Tibial artery (tissue), 4 donors: ENCODE data around the gene CRYBA4.

Experiments used
- DNase-seq, 2 donors: peaks; one replicate each; pipeline ENCODE4 v3.0.0-alpha.2; 2019
- H3K27ac ChIP-seq, 2 donors: fragments of 200-600 bp; sonication (generic) in 1 of 2; 1 replicate in 1 of 2; 2 replicates in 1 of 2; pipeline ENCODE4 v1.5.1; 2018 to 2019; ENCODE audit warnings: mild to moderate bottlenecking in 1 of 2
- H3K27me3 ChIP-seq, 2 donors: fragments of 200-600 bp; sonication (generic) in 1 of 2; one replicate each; pipeline versions ENCODE4 v1.5.1 to v1.6.0; 2016 to 2019
- H3K36me3 ChIP-seq, 3 donors: fragments of 200-600 bp; sonication (generic) in 2 of 3; one replicate each; pipeline ENCODE4 v1.5.1; 2016 to 2019; ENCODE audit warnings: mild to moderate bottlenecking in 2 of 3
- H3K4me1 ChIP-seq, 4 donors: fragments of 200-600 bp; sonication (generic) in 2 of 4; 1 replicate in 3 of 4; 2 replicates in 1 of 4; pipeline ENCODE4 v1.5.1; 2016 to 2019
- H3K4me3 ChIP-seq, 2 donors: fragments of 200-600 bp; sonication (generic) in 1 of 2; 1 replicate in 1 of 2; 2 replicates in 1 of 2; pipeline ENCODE4 v1.5.1; 2018 to 2019; ENCODE audit warnings: mild to moderate bottlenecking in 2 of 2
- H3K9me3 ChIP-seq, 3 donors: fragments of 200-600 bp; sonication (generic) in 1 of 3; one replicate each; pipeline ENCODE4 v1.5.1; 2016 to 2019
- CTCF ChIP-seq, 2 experiments: fragments of 200-600 bp in 1 of 2; fragments of 450-650 bp in 1 of 2; IDR thresholded peaks; one replicate each; pipeline ENCODE4 v1.5.1; 2017 to 2019; ENCODE audit warnings: antibody characterized with exemption in 2 of 2, mild to moderate bottlenecking in 1 of 2, moderate library complexity in 1 of 2
- intact Hi-C: fragments of 100-400 bp; cut with DNase I; formaldehyde crosslinking; loops from one replicate; pipeline ENCODE4 v1.15.0; 2023; ENCODE audit warnings: low total_unique reads

CRYBA4 gene

GRCh38 chr22:26589845-26590736 lies 31.7 kb upstream of the CRYBA4 start, which contains the start of gene TPST2:
Gene TPST2, minus strand, starts transcription at chr22:26590132. Its CDS starts 48,502 bp downstream, at chr22:26541630.
- Histone ChIP-seq H3K36me3 (no peaks in the 10 kb centered on the region), H3K27me3 (no peaks in the 10 kb centered on the region), H3K9me3 (no peaks in the 10 kb centered on the region), H3K4me1 (peaks cover 0 to 28% (median 16%) of the 10 kb centered on the region in 4 donors), H3K4me3 (peak within 1 kb of the TSS; percentile 72 to 94), H3K27ac (peak within 1 kb of the TSS; percentile 73 to 82)
- intact Hi-C loops, result loop anchor here (10.0 kb wide), 1 partner anchor 105 kb away; the partner anchor contains the start of genes HPS4 and SRRD
- no peak for TF ChIP-seq CTCF (IDR thresholded peaks at IDR 0.05)
- DNase-seq, result peak; percentile 54 to 87

- no peak for TF ChIP-seq CTCF (IDR thresholded peaks at IDR 0.05)
- DNase-seq, result no peak
- H3K9me3 ChIP-seq, result no peaks in the 10 kb centered on the region
- no peak overlapping the region for H3K27ac ChIP-seq
- no peaks in the 10 kb centered on the region for H3K36me3 ChIP-seq
- no peaks in the 10 kb centered on the region for H3K27me3 ChIP-seq
- H3K4me3 ChIP-seq, result no peak overlapping the region
- peaks cover 0 to 18% (median 10%) of the 10 kb centered on the region in 4 donors for H3K4me1 ChIP-seq
- intact Hi-C loops, result no loop called here
Observed at GRCh38 chr22:26592421-26592891, 29.3 kb upstream of the CRYBA4 start.

- no peak for TF ChIP-seq CTCF (IDR thresholded peaks at IDR 0.05)
- Histone ChIP-seq H3K27ac (no peak overlapping the region), H3K4me1 (peaks cover 0 to 17% (median 9%) of the 10 kb centered on the region in 4 donors), H3K27me3 (no peaks in the 10 kb centered on the region), H3K36me3 (no peaks in the 10 kb centered on the region), H3K4me3 (no peak overlapping the region), H3K9me3 (no peaks in the 10 kb centered on the region)
- no peak for DNase-seq
- intact Hi-C loops, result no loop called here
Observed at GRCh38 chr22:26593763-26594162, 28.0 kb upstream of the CRYBA4 start.

GRCh38 chr22:26597026-26597425 lies 24.7 kb upstream of the CRYBA4 start:
- intact Hi-C loops, result no loop called here
- H3K4me3 ChIP-seq, result no peak overlapping the region
- no peaks in the 10 kb centered on the region for H3K27me3 ChIP-seq

GRCh38 chr22:26597480-26597879 lies 24.3 kb upstream of the CRYBA4 start:
- H3K36me3 ChIP-seq, result no peaks in the 10 kb centered on the region
- intact Hi-C loops, result no loop called here
- H3K9me3 ChIP-seq, result no peaks in the 10 kb centered on the region
- H3K4me3 ChIP-seq, result no peak overlapping the region
- no peak for TF ChIP-seq CTCF (IDR thresholded peaks at IDR 0.05)
- DNase-seq, result no peak
- no peaks in the 10 kb centered on the region for H3K27me3 ChIP-seq
- no peaks in the 10 kb centered on the region for H3K4me1 ChIP-seq
- H3K27ac ChIP-seq, result no peak overlapping the region

More at GRCh38 chr22:26597026-26597425, 24.7 kb upstream of the CRYBA4 start:
- H3K36me3 ChIP-seq, result no peaks in the 10 kb centered on the region
- no peak overlapping the region for H3K27ac ChIP-seq
- no peak for DNase-seq
- no peaks in the 10 kb centered on the region for H3K4me1 ChIP-seq
- no peaks in the 10 kb centered on the region for H3K9me3 ChIP-seq
- TF ChIP-seq CTCF (IDR thresholded peaks at IDR 0.05), result no peak
